PC-9 (cell line): ENCODE data around the gene CSPG5. TPM values are rescaled to one million over a fixed set of nuclear protein-coding genes. Genes with fewer than 3 reads are reported as not detected.
A peak's percentile ranks its signal among the peaks of the same experiment; 100 is the strongest.

ENCODE experiments used
- BruUV-seq: library from RNA; stranded (reverse); fragments of 400-500 nt; replicated peaks from 2 replicates; lab custom pipeline; 2021; lab: Mats Ljungman, UMichigan
- CTCF ChIA-PET: fragments of 300-600 bp; sonication (Branson Sonifier 250); formaldehyde crosslinking; loops from one replicate; lab custom pipeline; 2022; ENCODE audit warnings: antibody characterized with exemption; lab: Charles Lee
- POLR2A ChIA-PET: fragments of 300-600 bp; sonication (Branson Sonifier 250); formaldehyde crosslinking; loops from one replicate; lab custom pipeline; 2022; ENCODE audit warnings: antibody characterized with exemption; ENCODE audit not compliant: unreplicated experiment; lab: Charles Lee
- DNase-seq, 2 experiments: peaks; one replicate each; pipeline versions ENCODE4 v3.0.0 to v3.0.0-alpha.2; 2015 to 2022; ENCODE audit warnings: mixed read lengths in 1 of 2
- H2AFZ ChIP-seq: fragments of 200-600 bp; sonication (generic); 2 replicates; pipeline ENCODE4 v1.8.1; 2017; ENCODE audit warnings: antibody characterized with exemption
- H3F3A ChIP-seq: fragments of 200-600 bp; sonication (generic); 2 replicates; pipeline ENCODE4 v1.8.1; 2017; ENCODE audit warnings: antibody characterized with exemption, mild to moderate bottlenecking, low read depth; ENCODE audit not compliant: insufficient read depth
- H3K27ac ChIP-seq: fragments of 200-600 bp; sonication (generic); 2 replicates; pipeline ENCODE4 v1.6.1; 2016; ENCODE audit warnings: mixed run types
- H3K27me3 ChIP-seq: fragments of 200-600 bp; sonication (generic); 2 replicates; pipeline ENCODE4 v1.6.1; 2016; ENCODE audit warnings: low read depth, mixed run types; ENCODE audit not compliant: insufficient read depth
- H3K36me3 ChIP-seq: fragments of 200-600 bp; sonication (generic); 2 replicates; pipeline ENCODE4 v1.6.1; 2016; ENCODE audit warnings: low read depth, mixed run types
- H3K4me1 ChIP-seq: fragments of 200-600 bp; sonication (generic); replicated peaks from 2 replicates; pipeline ENCODE4 v1.6.1; 2016; ENCODE audit warnings: mixed run types; ENCODE audit not compliant: insufficient read depth
- H3K4me2 ChIP-seq: fragments of 200-600 bp; sonication (generic); 2 replicates; pipeline ENCODE4 v1.6.1; 2017; ENCODE audit warnings: mixed run types
- H3K4me3 ChIP-seq: fragments of 200-600 bp; sonication (generic); 2 replicates; pipeline ENCODE4 v1.6.1; 2016; ENCODE audit warnings: mixed run types
- H3K79me2 ChIP-seq: fragments of 200-600 bp; sonication (generic); 2 replicates; pipeline ENCODE4 v1.6.1; 2017; ENCODE audit warnings: low read depth, mixed run types
- H3K9me2 ChIP-seq: fragments of 200-600 bp; sonication (generic); 2 replicates; pipeline ENCODE4 v1.8.1; 2017; ENCODE audit warnings: mild to moderate bottlenecking; ENCODE audit not compliant: insufficient read depth
- H3K9me3 ChIP-seq: fragments of 200-600 bp; sonication (generic); 2 replicates; pipeline ENCODE4 v1.8.1; 2016; ENCODE audit warnings: low read depth; ENCODE audit not compliant: insufficient read depth
- H4K20me1 ChIP-seq: fragments of 200-600 bp; sonication (generic); 2 replicates; pipeline ENCODE4 v1.8.1; 2017; ENCODE audit not compliant: insufficient read depth
- CTCF ChIP-seq: fragments of 200-600 bp; sonication (generic); conservative IDR thresholded peaks from 2 replicates; pipeline ENCODE4 v1.6.1; 2017; ENCODE audit warnings: mixed run types, antibody characterized with exemption, mild to moderate bottlenecking, moderate library complexity
- EZH2 ChIP-seq: fragments of 200-600 bp; sonication (generic); IDR thresholded peaks from 2 replicates; pipeline ENCODE4 v1.8.0; 2017; ENCODE audit warnings: antibody characterized with exemption, low read depth
- intact Hi-C: fragments of 100-400 bp; cut with micrococcal nuclease; formaldehyde crosslinking; loops from one replicate; pipeline ENCODE4 v1.10.0; 2022; ENCODE audit not compliant: unreplicated experiment
- total RNA-seq: library from RNA; stranded (reverse); gene quantifications from 2 replicates; pipeline ENCODE4 v1.2.3, GENCODE V29; 2021

Gene CSPG5
- total RNA-seq, 1 experiment from 2014 or later, result 1.8 TPM

GRCh38 chr3:47613722-47614121 is 35.1 kb upstream of the CSPG5 start:
- H3K4me3 ChIP-seq, result no peak overlapping the region
- no peaks in the 10 kb centered on the region for H3K4me1 ChIP-seq
- no peak overlapping the region for H3K27ac ChIP-seq
- TF ChIP-seq CTCF (no peak), EZH2 (no peak)
- H3K4me2 ChIP-seq, result no peak overlapping the region
- BruUV-seq, result no TSS peak
- intact Hi-C loops, result no loop called here
- peaks cover 7% of the 10 kb centered on the region; the same call in 1 of the 2 replicates for H4K20me1 ChIP-seq
- CTCF ChIA-PET, result no interaction called here
- H3K9me3 ChIP-seq, result no peaks in the 10 kb centered on the region
- no peaks in the 10 kb centered on the region for H3K79me2 ChIP-seq
- H3K36me3 ChIP-seq, result peaks cover 20% of the 10 kb centered on the region; the same call in 1 of the 2 replicates
- no peaks in the 10 kb centered on the region; the same call in 1 of the 2 replicates for H3F3A ChIP-seq
- no peak for DNase-seq
- no peaks in the 10 kb centered on the region for H3K27me3 ChIP-seq
- no peak overlapping the region for H2AFZ ChIP-seq
- POLR2A ChIA-PET, result no interaction called here
- H3K9me2 ChIP-seq, result no peaks in the 10 kb centered on the region

GRCh38 chr3:47612879-47613278 is 34.2 kb upstream of the CSPG5 start:
- Histone ChIP-seq H3K4me2 (no peak overlapping the region), H3F3A (no peaks in the 10 kb centered on the region; the same call in 1 of the 2 replicates), H3K27me3 (no peaks in the 10 kb centered on the region), H4K20me1 (peaks cover 7% of the 10 kb centered on the region; the same call in 1 of the 2 replicates), H3K9me2 (no peaks in the 10 kb centered on the region), H3K79me2 (no peaks in the 10 kb centered on the region), H3K4me3 (no peak overlapping the region), H3K36me3 (peaks cover 17% of the 10 kb centered on the region; the same call in 1 of the 2 replicates), H2AFZ (no peak overlapping the region), H3K27ac (0 out of 2 replicates have a peak overlapping the region, but pooled peaks have one; percentile 28), H3K9me3 (no peaks in the 10 kb centered on the region), H3K4me1 (no peaks in the 10 kb centered on the region)
- intact Hi-C loops, result no loop called here
- BruUV-seq, result no TSS peak
- ChIA-PET POLR2A (no interaction called here), CTCF (interaction anchor here (1.1 kb wide), 1 partner anchor 91 kb away, joined by 4 read pairs; no protein-coding TSS in a partner anchor)
- TF ChIP-seq EZH2, result no peak
- TF ChIP-seq CTCF, result no peak
- no peak for DNase-seq

- H3K4me3 ChIP-seq, result no peak overlapping the region
- H3K4me1 ChIP-seq, result no peaks in the 10 kb centered on the region
- H3K27me3 ChIP-seq, result no peaks in the 10 kb centered on the region
- H3K9me3 ChIP-seq, result no peaks in the 10 kb centered on the region
- H3K79me2 ChIP-seq, result no peaks in the 10 kb centered on the region
- H3F3A ChIP-seq, result no peaks in the 10 kb centered on the region; the same call in 1 of the 2 replicates
- H3K27ac ChIP-seq, result peak overlapping the region; percentile 28
- no peak overlapping the region for H3K4me2 ChIP-seq
- H3K36me3 ChIP-seq, result 0 out of 2 replicates have a peak, but pooled peaks cover 13% of the 10 kb centered on the region
- TF ChIP-seq CTCF (no peak), EZH2 (no peak)
- H2AFZ ChIP-seq, result no peak overlapping the region
- intact Hi-C loops, result no loop called here
- CTCF ChIA-PET, result interaction anchor here (1.1 kb wide), 1 partner anchor 90 kb away, joined by 4 read pairs; no protein-coding TSS in a partner anchor
- POLR2A ChIA-PET, result no interaction called here
- no peaks in the 10 kb centered on the region for H3K9me2 ChIP-seq
- DNase-seq, result peak in 1 of 2 experiments; percentile 54
- H4K20me1 ChIP-seq, result peaks cover 7% of the 10 kb centered on the region; the same call in 1 of the 2 replicates
- no TSS peak for BruUV-seq
Measured at GRCh38 chr3:47612178-47612577, 33.5 kb upstream of the CSPG5 start.
